ENCODE measurements around the gene RNF17.

DNA sequence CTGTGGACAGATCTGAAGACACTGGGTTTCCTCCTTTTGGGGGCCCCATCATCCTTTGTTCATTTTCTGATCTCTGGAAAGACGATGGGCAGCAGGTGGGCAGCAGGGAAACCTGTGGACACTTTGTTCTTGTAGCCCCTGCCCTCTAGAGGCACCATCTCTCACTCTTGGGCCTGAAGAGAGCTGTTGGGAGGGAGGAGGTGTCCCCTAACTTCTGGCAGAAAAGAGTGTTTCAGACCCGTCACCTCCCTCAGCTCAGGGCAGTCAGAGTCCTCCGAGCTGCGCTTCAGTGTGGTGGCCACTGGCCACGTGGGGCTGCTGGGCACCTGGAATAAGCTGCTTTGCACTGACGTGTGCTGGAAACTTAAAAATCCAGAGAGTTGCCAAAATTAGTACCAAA is 26.9 kb upstream of the RNF17 start:
- TF ChIP-seq, protein P1, sequence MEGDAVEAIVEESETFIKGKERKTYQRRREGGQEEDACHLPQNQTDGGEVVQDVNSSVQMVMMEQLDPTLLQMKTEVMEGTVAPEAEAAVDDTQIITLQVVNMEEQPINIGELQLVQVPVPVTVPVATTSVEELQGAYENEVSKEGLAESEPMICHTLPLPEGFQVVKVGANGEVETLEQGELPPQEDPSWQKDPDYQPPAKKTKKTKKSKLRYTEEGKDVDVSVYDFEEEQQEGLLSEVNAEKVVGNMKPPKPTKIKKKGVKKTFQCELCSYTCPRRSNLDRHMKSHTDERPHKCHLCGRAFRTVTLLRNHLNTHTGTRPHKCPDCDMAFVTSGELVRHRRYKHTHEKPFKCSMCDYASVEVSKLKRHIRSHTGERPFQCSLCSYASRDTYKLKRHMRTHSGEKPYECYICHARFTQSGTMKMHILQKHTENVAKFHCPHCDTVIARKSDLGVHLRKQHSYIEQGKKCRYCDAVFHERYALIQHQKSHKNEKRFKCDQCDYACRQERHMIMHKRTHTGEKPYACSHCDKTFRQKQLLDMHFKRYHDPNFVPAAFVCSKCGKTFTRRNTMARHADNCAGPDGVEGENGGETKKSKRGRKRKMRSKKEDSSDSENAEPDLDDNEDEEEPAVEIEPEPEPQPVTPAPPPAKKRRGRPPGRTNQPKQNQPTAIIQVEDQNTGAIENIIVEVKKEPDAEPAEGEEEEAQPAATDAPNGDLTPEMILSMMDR (IDR thresholded peaks at IDR 0.05 in 2 of 3, conservative IDR thresholded peaks at IDR 0.05 in 1 of 3; ENCODE audit: borderline replicate concordance in 1 of 3, insufficient read depth in 1 of 3, low read depth in 2 of 3, low read length in 2 of 3), result no peak
- TF ChIP-seq EZH2phosphoT487 (IDR thresholded peaks at IDR 0.05; ENCODE audit: borderline replicate concordance), result no peak
- TF ChIP-seq POLR2A (IDR thresholded peaks at IDR 0.05; ENCODE audit: borderline replicate concordance, extremely low read depth, insufficient read depth, insufficient read length), result no peak
- TF ChIP-seq, protein P2, sequence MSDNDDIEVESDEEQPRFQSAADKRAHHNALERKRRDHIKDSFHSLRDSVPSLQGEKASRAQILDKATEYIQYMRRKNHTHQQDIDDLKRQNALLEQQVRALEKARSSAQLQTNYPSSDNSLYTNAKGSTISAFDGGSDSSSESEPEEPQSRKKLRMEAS (IDR thresholded peaks at IDR 0.05), result no peak
- TF ChIP-seq CBX3 (IDR thresholded peaks at IDR 0.05; ENCODE audit: low read depth), result no peak
- no peak for TF ChIP-seq YY1 (IDR thresholded peaks at IDR 0.05; ENCODE audit: extremely low read depth, insufficient replicate concordance, low read depth, low read length)
- TF ChIP-seq, protein P3, sequence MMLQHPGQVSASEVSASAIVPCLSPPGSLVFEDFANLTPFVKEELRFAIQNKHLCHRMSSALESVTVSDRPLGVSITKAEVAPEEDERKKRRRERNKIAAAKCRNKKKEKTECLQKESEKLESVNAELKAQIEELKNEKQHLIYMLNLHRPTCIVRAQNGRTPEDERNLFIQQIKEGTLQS (IDR thresholded peaks at IDR 0.05), result no peak
- TF ChIP-seq EZH2 (IDR thresholded peaks at IDR 0.05), result no peak
- no peak for TF ChIP-seq POLR2AphosphoS5 (IDR thresholded peaks at IDR 0.05; ENCODE audit: low read depth, low read length)
- TF ChIP-seq, protein P4, sequence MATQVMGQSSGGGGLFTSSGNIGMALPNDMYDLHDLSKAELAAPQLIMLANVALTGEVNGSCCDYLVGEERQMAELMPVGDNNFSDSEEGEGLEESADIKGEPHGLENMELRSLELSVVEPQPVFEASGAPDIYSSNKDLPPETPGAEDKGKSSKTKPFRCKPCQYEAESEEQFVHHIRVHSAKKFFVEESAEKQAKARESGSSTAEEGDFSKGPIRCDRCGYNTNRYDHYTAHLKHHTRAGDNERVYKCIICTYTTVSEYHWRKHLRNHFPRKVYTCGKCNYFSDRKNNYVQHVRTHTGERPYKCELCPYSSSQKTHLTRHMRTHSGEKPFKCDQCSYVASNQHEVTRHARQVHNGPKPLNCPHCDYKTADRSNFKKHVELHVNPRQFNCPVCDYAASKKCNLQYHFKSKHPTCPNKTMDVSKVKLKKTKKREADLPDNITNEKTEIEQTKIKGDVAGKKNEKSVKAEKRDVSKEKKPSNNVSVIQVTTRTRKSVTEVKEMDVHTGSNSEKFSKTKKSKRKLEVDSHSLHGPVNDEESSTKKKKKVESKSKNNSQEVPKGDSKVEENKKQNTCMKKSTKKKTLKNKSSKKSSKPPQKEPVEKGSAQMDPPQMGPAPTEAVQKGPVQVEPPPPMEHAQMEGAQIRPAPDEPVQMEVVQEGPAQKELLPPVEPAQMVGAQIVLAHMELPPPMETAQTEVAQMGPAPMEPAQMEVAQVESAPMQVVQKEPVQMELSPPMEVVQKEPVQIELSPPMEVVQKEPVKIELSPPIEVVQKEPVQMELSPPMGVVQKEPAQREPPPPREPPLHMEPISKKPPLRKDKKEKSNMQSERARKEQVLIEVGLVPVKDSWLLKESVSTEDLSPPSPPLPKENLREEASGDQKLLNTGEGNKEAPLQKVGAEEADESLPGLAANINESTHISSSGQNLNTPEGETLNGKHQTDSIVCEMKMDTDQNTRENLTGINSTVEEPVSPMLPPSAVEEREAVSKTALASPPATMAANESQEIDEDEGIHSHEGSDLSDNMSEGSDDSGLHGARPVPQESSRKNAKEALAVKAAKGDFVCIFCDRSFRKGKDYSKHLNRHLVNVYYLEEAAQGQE (IDR thresholded peaks at IDR 0.05; ENCODE audit: low read depth), result no peak
- no peak for TF ChIP-seq CEBPB (IDR thresholded peaks at IDR 0.05; ENCODE audit: low read depth)
